ENCODE measurements around the gene TRIOBP. TPM values are rescaled to one million over a fixed set of nuclear protein-coding genes. Genes with fewer than 3 reads are reported as not detected.

The TRIOBP gene
- total and polyA plus RNA-seq, 2 donors (not counting 3 experiments of a cell fraction or from before 2014, with no cell fraction given): 60.6 to 104 TPM

- H2AFZ ChIP-seq (ENCODE audit: low read depth, low read length): no peak overlapping the region
- peaks cover 9% of the 10 kb centered on the region for H3K4me1 ChIP-seq (ENCODE audit: control insufficient read depth, extremely low read depth, insufficient read depth, low read length)
- ChIA-PET POLR2A (interaction anchor here (0.8 kb wide), 1 partner anchor 9 kb away, joined by 5 read pairs; the partner anchor contains the start of gene GCAT), CTCF (interaction anchor here (0.9 to 5.9 kb wide), 12 partner anchors 9 to 179 kb away, joined by 3 to 223 read pairs (median 16); partner anchors contain the start of genes C22orf23, EIF3L, GCAT and POLR2F)
- no peak overlapping the region for H3K27ac ChIP-seq (ENCODE audit: insufficient read depth, low read depth, low read length)
- no peaks in the 10 kb centered on the region for H3K79me2 ChIP-seq (ENCODE audit: control insufficient read depth, insufficient read depth, low read length)
- H3K9me3 ChIP-seq (replicated peaks; ENCODE audit: control insufficient read depth, insufficient read depth, low read length): no peaks in the 10 kb centered on the region
- no TSS peak for BruUV-seq (replicated peaks)
- H3K27me3 ChIP-seq (ENCODE audit: control insufficient read depth in 2 of 2, insufficient read depth in 2 of 2, low read length in 2 of 2): peaks cover 0 to 3% of the 10 kb centered on the region in 2 experiments
- H3K9me1 ChIP-seq (replicated peaks; ENCODE audit: control insufficient read depth, extremely low read depth, insufficient read depth, low read length): no peaks in the 10 kb centered on the region
- dilution Hi-C loops (cut with MboI; ENCODE audit: extremely low pct_ligation_motif_present, low sequenced_read_pairs): no loop called here
- no peak for DNase-seq (ENCODE audit: low read depth, low spot score)
- TF ChIP-seq JUN (IDR thresholded peaks at IDR 0.05; ENCODE audit: borderline replicate concordance, insufficient read depth, insufficient read length, low read depth): no peak
- TF ChIP-seq MYC (IDR thresholded peaks at IDR 0.05; ENCODE audit: low read depth, low read length): no peak
- no peak for TF ChIP-seq FOS (IDR thresholded peaks at IDR 0.05; ENCODE audit: borderline replicate concordance, insufficient read depth, low read length)
- no peak for TF ChIP-seq GATA2 (IDR thresholded peaks at IDR 0.05; ENCODE audit: insufficient read depth, insufficient read length, low read depth, low read length)
- TF ChIP-seq EZH2 (IDR thresholded peaks at IDR 0.05; ENCODE audit: borderline replicate concordance, low read depth, low read length, severe bottlenecking): no peak
- TF ChIP-seq POLR2A (IDR thresholded peaks at IDR 0.05; ENCODE audit: low read depth, low read length): no peak
- no peak for TF ChIP-seq MAX (IDR thresholded peaks at IDR 0.05; ENCODE audit: insufficient read depth, insufficient read length)
- no peak for TF ChIP-seq POLR2AphosphoS5 (IDR thresholded peaks at IDR 0.05; ENCODE audit: insufficient read depth, low read depth, low read length)
- TF ChIP-seq CTCF (IDR thresholded peaks at IDR 0.05; ENCODE audit: extremely low read depth in 1 of 2, insufficient read depth in 1 of 2, low read depth in 1 of 2, low read length in 2 of 2): no peak
- no peak overlapping the region for H3K9ac ChIP-seq (replicated peaks; ENCODE audit: extremely low read depth, insufficient read depth, low read length)
- no peaks in the 10 kb centered on the region for H4K20me1 ChIP-seq (replicated peaks; ENCODE audit: control insufficient read depth, extremely low read depth, insufficient read depth, low read length)
- H3K4me2 ChIP-seq (ENCODE audit: insufficient read depth, low read length): no peak overlapping the region
- H3K36me3 ChIP-seq (ENCODE audit: control insufficient read depth in 2 of 2, extremely low read depth in 1 of 2, insufficient read depth in 2 of 2, low read length in 2 of 2): peaks cover 0 to 4% of the 10 kb centered on the region in 2 experiments
- no peak for FAIRE-seq
- intact Hi-C loops (cut with micrococcal nuclease): loop anchor here (1.0 to 5.0 kb wide), 4 partner anchors 47 to 149 kb away; partner anchors contain the start of genes C22orf23 and POLR2F
- no peak overlapping the region for H3K4me3 ChIP-seq (replicated peaks in 1 of 3; ENCODE audit: insufficient read depth in 1 of 3, low read depth in 1 of 3, low read length in 3 of 3)
Observed at GRCh38 chr22:37816543-37817180, 119.8 kb downstream of the TRIOBP start.

Measured in endothelial cell of umbilical vein (primary cell).